CD4-positive, alpha-beta T cell treated with Interleukin-15 for 4 hours (primary cell): ENCODE data around the gene TK1.
"Not testable (repeated sequence)": the region's sequence is repeated elsewhere in the genome, so short reads cannot be mapped to it uniquely, and the experiment has no call there.

ENCODE experiments used
- DNase-seq: peaks from one replicate; pipeline ENCODE4 v3.0.0-alpha.2; 2020; ENCODE audit warnings: low spot score

Gene TK1, protein sequence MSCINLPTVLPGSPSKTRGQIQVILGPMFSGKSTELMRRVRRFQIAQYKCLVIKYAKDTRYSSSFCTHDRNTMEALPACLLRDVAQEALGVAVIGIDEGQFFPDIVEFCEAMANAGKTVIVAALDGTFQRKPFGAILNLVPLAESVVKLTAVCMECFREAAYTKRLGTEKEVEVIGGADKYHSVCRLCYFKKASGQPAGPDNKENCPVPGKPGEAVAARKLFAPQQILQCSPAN

DNA sequence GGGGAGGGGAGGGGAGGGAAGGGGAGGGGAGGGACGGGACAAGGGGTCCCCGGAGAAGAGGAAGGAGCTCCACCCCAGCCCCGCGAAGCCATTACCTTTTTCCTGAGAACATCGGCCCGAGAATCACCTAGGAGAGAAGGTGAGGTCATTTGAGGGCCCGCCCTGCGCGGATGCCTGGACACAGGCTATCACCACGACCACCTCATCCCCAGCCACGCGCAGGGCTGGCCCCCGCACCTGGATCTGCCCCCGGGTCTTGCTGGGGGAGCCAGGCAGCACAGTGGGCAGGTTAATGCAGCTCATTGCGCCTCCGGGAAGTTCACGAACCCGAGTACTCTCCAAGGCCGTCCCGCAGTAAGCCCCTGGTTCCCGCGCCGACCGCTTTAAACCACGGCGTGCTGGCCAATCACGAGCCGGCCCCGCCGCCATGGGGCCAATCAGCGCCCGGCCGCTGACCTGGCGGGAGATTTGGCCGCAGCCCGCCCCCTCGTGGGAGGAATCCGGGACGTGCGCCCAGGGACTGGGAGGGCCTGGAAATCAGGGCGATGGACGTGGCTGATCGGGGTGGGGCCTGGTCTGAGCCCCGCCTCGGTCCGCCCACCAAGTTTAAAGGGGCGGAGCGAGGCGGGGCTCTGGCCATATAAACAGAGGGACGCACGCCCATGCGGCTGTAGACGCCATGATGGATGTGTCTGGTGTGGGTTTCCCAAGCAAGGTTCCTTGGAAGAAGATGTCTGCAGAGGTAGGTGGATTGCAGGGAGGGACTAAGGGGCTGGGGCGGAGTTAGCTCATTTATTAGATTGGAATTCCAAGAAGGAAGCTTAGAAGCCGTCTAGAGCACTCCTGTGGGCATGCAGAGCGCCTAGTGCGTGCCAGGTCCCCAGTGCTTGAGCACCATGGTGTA lies at the start of gene TK1, which contains the start of gene AFMID:
TK1 (minus strand) TSS at position 361 of the 904 bp plus-strand sequence; CDS start at position 303, 58 bp downstream.
AFMID (plus strand) TSS at position 671 of the 904 bp plus-strand sequence; CDS start at position 680, 9 bp downstream.
- peak; percentile 87 for DNase-seq

DNA sequence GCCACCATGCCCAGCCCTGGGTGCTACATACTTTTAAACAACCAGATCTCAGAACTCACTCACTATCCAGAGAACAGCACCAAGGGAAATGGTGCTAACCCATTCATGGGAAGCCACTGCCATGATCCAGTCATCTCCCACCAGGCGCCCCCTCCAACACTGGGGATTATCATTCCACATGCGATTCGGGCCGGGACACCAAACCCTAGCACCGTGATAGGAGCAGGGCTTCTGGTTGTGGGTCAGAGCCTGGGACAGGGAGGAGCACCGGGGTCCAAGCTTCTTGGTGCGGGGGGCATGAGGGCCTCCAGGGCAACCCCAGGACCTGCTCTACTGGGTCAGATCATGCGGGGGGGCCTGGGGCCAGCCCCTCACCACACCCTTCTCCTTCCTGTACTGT lies 49.0 kb upstream of the TK1 start:
- no peak for DNase-seq

DNA sequence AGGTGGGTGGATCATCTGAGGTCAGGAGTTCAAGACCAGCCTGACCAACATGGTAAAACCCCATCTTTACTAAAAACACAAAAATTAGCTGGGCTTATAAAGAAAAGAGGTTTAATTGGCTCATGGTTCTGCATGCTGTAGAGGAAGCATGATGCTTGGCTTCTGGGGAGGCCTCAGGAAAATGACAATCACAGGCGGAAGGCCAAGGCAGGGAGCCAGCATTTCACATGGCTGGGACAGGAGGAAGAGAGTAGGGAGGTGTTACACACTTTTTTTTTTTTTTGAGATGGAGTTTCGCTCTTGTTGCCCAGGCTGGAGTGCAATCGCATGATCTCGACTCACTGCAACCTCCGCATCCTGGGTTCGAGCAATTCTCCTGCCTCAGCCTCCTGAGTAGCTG lies 48.2 kb upstream of the TK1 start:
- not testable (repeated sequence) for DNase-seq

DNA sequence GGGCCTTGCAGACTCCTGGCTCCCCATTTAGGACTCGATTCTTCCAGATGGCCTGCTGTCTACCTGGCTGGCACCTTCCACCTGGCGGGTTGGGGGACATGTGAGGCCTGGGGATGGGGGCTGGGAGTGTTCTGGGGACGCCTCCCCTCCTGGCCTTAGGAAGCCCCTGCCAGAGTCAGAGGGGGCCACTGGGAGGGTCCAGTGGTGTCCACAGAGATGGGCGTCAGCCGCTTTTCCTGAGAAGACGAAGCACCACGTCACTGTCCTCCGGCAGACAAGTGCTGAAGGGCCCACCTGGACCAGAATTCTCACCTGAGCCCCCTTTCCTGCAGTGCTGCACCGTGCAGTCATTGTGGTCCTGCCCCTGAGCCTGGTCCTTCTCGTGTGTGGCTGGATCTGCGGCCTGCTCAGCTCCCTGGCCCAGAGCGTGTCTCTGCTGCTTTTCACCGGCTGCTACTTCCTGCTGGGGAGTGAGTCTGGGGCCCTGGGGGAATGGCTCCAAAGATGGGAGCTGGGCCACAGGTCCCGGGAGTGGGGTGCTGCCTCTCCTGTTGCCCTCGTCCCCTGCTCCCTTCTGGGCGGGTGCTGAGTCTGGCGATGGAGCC lies 47.5 kb upstream of the TK1 start:
- no peak for DNase-seq

DNA sequence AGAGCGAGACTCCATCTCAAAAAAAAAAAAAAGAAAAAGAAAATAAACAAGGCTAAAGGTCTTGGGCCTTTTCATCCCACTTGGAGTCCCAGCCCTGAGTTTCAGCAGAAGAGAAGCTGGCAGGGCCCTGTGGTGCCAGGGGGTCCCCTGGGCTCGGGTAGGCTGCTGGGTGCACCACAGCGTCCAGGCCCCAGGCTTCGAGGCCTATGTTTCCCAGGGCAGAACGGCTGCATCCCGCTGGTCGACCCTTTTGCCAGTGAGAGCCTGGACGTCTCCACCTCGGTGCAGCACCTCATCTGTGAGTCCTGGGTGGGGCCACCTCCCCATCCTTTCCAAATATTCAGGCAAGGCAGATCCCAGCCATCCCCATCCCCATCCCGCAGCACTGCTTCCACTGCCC lies 46.8 kb upstream of the TK1 start:
- DNase-seq, result no peak

DNA sequence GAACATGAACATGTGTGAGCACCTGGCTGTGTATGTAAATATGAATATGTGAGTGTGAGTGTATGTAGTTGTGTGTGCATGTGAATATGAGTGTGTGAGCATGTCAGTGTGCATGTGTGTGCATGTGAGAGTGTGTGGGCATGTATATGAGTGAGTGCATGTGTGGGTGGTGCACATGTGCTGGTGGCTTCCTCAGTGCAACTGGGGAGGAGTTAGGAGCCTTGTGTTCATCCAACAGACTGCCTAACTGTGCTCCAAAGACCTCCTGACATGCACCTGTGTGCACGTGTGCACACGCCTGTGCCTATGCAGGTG lies 46.0 kb upstream of the TK1 start:
- no peak for DNase-seq

DNA sequence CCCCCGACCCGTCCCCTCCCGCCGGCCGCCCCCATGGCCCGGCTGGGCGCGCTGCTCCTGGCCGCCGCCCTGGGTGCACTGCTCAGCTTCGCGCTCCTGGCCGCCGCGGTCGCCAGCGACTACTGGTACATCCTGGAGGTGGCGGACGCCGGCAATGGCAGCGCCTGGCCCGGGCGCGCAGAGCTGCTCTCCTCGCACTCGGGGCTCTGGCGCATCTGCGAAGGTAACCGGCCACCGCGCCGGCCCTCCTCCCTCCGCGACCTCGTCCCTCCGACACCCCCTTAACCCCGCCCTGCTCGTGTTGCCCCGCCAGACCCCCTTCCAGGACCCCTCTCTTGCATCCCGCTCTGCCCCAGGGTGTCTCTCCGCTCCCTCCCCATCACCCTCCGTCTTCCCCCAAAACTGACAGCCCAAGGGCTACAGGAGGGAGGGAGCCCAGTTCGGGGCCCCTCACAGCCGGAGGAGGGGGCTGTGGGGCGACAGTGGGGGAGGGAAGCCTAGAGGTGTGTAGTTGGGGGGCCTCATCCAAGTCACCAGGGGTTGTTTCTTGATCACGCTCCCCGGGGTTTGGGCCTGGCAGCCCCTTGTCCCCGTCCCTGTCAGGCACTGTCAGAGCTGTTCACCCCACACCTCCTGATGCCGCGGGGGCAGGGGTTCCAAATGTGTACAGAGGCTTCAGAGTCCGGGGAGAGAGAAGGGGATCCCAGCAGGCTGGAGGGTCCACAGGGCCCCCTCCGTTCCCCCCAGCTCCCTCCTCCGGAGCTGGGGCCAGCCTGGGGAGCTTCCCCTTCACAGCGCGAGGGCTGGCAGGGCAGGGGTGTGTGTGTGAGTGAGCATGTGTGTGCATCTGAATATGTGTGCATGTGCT lies 45.4 kb upstream of the TK1 start:
- no peak for DNase-seq

DNA sequence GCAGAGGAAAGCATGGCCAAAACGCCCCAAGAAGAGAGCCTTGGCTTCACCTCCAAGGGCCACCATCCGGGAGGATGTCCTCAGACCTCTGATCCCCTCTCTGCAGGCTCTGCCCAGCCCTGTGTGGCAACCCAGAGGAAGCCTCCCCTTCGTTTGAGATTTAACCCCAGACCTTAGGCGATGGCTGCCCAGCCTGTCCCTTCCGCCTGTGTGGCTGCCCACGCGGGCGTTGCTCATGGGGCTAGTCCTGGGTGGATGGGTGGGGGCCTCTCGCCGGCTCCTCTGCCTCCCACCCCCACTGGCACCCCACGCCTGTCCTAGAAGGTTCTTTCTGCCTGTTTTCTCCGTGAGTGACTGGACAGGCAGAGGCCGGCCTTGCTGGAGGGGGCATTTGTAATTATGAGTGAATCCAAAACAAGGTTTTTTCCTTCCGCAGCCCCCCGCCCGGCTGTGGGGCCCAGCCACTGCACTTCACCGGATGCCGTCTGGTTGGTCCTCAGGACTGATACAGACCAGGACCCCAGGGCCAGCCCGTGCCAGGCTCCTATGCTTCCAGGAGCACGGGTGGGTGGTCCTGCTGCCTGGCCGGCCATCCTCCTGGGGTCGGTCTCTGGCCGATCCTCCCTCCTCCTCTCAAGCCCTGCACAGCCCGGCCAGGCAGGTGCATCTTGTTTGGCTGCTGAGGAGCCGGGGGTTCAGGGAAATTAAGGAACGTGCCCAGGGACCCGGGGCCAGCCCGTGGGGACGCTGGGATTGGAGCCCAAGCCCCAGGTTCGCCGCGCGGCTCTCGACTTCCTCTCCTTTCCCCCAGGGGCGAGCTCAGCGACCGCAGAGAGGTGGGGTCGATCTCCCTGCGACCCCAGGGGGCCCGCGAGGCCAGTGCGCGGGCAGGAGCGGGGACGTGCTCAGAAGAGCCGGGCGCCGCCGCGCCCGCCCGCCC lies 44.4 kb upstream of the TK1 start, which contains the start of gene TMEM235:
TMEM235 (plus strand) TSS at position 636 of the 940 bp plus-strand sequence. CDS start 393 bp downstream, outside the sequence.
- DNase-seq, result no peak

DNA sequence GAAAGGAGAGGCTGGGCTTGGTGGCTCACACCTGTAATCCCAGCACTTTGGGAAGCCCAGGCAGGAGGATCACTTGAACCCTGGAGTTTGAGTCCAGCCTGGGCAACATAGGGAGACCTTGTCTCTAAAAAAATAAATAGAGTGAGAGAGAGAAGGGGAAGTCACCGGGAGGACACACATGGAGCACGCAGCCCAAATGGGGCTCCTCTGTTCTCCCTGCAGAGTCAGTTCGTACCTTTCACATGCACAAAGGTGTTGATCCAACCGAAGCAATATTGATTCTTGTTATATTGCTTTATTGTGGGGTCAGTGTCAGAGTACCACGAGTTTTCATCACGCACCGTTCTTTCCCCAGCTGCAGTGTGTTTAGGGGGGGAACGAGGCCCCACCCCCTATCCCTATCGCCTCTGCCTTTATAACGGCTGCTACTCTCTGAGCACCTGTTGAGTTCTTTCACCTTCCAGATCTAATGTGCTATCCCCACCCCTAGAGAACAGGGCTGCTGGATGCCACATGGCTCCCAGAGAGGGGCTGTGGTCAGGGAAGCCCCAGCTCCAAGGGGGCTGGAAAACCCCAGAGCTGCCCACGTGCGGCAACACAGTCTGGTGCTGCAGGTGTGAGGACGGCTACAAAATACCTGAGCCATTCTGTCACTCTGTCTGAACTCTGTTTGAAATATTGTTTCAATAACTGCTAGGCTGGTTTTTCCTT lies 43.6 kb upstream of the TK1 start:
- DNase-seq, result no peak

DNA sequence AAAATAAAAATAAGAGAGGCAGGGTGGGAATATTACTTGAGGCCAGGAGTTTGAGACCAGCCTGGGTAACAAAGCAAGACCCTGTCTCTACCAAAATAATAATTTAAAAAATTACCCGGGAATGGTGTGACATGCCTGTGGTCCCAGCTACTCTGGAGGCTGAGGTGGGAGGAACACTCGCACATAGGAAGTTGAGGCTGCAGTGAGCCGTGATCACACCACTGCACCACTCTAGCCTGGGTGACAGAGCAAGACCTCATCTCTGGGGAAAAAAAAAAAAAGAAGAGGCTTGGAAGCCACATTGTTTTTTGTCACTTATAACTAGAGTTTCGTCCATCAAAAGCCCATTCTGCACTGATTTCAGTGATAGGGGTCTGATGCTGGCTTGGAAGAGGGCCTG lies 41.3 kb upstream of the TK1 start:
- no peak for DNase-seq

DNA sequence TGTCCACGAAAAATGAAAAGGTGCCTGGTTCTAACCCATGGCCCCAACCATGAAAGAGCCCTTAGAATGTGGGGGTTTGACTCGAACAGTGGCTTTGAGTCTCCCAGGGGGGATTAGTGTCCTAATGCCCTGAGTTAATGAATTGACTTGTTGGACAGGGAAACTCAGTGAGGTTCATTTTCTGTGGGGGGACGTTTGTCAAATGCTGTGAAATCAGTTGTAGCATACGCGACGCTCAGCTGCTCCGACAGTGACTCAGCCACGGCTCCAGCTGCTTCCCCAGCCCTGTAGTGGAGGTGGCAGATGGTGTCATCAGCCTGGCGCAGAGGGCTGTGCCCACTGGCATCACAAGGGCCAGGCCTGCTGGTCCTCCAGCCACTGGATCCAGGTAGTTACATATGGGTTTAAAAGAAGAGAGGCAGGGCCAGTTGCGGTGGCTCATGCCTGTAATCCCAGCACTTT lies 40.6 kb upstream of the TK1 start:
- no peak for DNase-seq

DNA sequence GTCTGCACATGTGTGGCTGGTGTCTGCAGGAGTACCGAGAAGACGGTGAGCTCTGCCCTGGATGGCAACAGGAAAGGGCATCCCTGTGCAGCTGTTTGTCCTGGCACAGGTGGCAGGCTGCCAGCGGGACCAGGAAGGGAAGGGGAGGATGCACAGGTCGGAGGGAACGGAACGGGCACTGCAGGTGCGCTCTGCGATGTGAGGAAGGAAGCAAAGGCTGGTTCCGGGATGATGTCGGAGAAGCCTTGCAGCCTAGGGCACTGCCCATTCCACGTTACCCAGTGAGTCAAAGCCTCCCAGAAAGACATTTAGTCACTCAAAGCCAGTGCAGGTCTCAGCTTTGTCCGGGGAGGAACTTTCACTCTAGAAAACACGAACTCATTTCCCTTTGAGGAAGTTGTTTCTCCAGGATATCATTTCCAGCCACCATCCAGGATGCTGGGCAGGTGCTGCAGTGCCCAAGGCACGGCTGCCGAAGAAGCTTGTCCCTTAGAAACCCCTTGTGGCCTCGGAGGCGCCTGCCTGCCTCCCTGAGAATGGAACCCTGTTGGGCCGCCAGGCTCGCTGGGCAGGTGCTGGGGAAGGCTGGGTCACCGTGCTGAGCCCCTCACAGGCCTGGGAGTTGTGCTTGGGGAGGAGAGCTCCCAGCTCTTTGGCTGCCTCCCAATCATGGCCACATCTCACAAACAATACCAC lies 40.1 kb upstream of the TK1 start:
- no peak for DNase-seq

DNA sequence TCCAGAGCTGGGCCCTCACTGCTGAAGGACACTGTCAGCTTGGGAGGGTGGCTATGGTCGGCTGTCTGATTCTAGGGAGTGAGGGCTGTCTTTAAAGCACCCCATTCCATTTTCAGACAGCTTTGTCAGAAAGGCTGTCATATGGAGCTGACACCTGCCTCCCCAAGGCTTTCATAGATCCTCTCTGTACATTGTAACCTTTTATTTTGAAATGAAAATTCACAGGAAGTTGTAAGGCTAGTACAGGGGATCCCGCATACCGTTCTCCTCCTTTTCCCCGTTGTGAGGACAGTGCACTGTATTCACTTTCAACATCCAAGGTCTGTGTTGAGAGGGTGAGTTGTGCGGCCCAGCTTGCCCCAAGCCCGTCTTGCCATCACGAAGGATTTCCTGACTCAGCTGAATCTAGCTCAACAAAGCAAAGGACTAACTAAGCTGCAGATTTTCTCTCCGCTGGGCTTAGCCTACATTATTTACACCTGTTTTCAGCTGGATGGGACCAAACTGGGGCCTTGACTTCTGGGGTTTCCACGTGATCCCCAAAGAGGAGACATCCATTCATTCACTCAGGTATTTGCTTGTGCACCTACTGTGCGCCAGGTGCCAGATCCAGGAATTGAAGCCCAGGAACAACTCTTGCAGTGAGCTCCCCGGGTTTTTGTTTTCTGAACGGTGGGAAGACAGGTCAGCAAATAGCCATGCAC lies 39.4 kb upstream of the TK1 start:
- DNase-seq, result no peak

DNA sequence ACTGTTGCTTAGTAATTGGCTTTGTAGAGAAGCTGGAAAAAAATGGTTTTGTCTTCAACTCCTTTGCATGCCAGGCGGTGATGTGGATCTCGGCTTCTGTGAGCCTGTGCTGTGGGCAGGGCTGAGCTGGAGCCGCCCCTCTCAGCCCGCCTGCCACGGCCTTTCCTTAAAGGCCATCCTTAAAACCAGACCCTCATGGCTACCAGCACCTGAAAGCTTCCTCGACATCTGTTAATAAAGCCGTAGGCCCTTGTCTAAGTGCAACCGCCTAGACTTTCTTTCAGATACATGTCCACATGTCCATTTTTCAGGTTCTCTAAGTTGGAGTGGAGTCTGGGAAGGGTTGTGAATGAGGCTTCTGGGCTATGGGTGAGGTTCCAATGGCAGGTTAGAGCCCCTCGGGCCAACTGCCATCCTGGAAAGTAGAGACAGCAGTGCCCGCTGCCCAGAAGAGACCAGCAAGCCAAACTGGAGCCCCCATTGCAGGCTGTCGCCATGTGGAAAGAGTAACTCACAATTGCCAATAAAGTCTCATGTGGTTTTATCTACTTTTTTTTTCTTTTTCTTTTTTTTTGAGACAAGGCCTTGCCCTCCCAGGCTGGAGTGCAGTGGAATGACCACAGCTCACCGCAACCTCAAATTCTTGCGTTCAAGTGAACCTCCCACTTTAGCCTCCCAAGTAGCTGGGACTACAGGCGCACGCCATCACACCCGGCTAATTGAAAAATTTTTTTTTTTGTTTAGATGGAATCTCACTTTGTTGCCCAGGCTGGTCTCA lies 38.4 kb upstream of the TK1 start:
- DNase-seq, result no peak

DNA sequence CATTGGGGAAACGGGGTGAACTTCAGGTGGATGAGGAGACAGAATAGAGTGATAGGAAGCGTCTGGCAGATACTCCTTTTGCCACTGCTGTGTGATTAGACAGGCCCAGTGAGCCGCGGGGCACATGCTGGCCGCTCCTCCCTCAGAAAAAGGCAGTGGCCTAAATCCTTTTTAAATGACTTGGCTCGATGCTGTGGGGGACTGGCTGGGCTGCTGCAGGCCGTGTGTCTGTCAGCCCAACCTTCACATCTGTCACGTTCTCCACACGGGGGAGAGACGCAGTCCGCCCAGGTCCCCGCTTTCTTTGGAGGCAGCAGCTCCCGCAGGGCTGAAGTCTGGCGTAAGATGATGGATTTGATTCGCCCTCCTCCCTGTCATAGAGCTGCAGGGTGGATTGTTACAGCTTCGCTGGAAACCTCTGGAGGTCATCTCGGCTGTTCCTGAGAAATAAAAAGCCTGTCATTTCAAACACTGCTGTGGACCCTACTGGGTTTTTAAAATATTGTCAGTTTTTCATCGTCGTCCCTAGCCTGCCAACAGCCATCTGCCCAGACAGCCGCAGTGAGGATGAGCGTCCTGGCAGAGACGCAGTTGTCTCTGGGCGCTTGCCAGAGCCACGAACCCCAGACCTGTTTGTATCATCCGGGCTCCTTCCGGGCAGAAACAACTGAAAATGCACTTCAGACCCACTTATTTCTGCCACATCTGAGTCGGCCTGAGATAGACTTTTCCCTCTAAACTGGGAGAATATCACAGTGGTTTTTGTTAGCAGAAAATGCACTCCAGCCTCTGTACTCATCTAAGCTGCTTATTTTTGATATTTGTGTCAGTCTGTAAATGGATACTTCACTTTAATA lies 37.6 kb upstream of the TK1 start:
- no peak for DNase-seq

DNA sequence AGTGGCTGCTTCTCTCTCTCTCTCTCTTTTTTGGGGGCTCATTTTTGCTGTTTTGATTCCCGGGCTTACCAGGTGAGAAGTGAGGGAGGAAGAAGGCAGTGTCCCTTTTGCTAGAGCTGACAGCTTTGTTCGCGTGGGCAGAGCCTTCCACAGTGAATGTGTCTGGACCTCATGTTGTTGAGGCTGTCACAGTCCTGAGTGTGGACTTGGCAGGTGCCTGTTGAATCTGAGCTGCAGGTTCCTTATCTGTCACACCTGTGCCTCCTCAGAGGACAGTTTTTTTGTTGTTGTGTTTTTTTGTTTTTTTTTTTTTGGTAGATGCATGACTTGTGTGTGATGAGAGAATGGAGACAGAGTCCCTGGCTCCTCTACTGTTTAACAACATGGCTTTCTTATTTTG lies 36.9 kb upstream of the TK1 start:
- DNase-seq, result no peak

DNA sequence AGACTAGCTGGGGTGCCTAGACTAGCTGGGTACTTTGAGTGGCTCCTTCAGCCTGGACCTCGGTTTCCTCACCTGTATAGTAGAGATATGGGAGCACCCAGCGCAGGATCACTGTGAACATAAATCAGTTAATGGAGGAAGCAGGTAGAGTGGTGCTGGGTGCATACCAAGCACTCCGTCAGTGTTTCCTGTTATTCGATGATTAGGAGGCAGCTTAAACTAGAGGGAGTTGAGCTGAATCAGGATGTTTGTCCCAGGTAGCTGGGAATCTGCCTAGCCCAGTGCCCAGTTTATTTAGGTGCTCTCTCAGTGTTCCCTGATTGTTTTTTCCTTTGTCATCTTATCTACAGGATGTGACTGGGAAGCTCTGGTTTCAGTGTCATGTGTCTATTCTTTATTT lies 36.2 kb upstream of the TK1 start:
- DNase-seq, result no peak
